GM19467 (cell line): ENCODE data around the gene ACCSL.

Experiments used
- ATAC-seq: cut with Tn5 transposase; IDR thresholded peaks from one replicate; pipeline ENCODE4 v1.9.1; 2021; ENCODE audit warnings: mild to moderate bottlenecking, moderate library complexity; ENCODE audit not compliant: unreplicated experiment

ACCSL gene

GRCh38 chr11:44049832-44050231 is 2.1 kb downstream of the ACCSL start:
- no peak for ATAC-seq

GRCh38 chr11:44051171-44051570 is 3.4 kb downstream of the ACCSL start:
- no peak for ATAC-seq

GRCh38 chr11:44057340-44057739 is 9.6 kb downstream of the ACCSL start:
- ATAC-seq, result no peak

- no peak for ATAC-seq
These were observed 10.5 kb downstream of the ACCSL start for GRCh38 chr11:44058275-44058674.

- no peak for ATAC-seq
These were observed 17.4 kb downstream of the ACCSL start for GRCh38 chr11:44065161-44065661.

GRCh38 chr11:44065841-44066731 is 18.3 kb downstream of the ACCSL start, which contains the start of gene ACCS:
Gene ACCS, plus strand, starts transcription at chr11:44066270. Its CDS starts 1,358 bp downstream, at chr11:44067628.
- peak; percentile 97 for ATAC-seq

- no peak for ATAC-seq
These were observed 19.0 kb downstream of the ACCSL start for GRCh38 chr11:44066732-44067141.

GRCh38 chr11:44067266-44067665 is 19.5 kb downstream of the ACCSL start:
- ATAC-seq, result no peak

- no peak for ATAC-seq
These were observed 20.4 kb downstream of the ACCSL start for GRCh38 chr11:44068180-44068579.

- no peak for ATAC-seq
These were observed 23.4 kb downstream of the ACCSL start for GRCh38 chr11:44071157-44071556.

GRCh38 chr11:44072757-44073658 is 25.2 kb downstream of the ACCSL start:
- no peak for ATAC-seq

- ATAC-seq, result no peak
These were observed 31.0 kb downstream of the ACCSL start for GRCh38 chr11:44078794-44079193.

- no peak for ATAC-seq
These were observed 31.6 kb downstream of the ACCSL start for GRCh38 chr11:44079376-44079775.

- ATAC-seq, result no peak
These were observed 33.2 kb downstream of the ACCSL start for GRCh38 chr11:44080951-44081350.

- no peak for ATAC-seq
These were observed 34.9 kb downstream of the ACCSL start for GRCh38 chr11:44082645-44083044.

GRCh38 chr11:44083433-44083832 is 35.7 kb downstream of the ACCSL start:
- no peak for ATAC-seq

- no peak for ATAC-seq
These were observed 36.1 kb downstream of the ACCSL start for GRCh38 chr11:44083906-44084305.

- no peak for ATAC-seq
These were observed 37.5 kb downstream of the ACCSL start for GRCh38 chr11:44085330-44085729.

- ATAC-seq, result no peak
These were observed 40.6 kb downstream of the ACCSL start for GRCh38 chr11:44088377-44088776.

GRCh38 chr11:44088871-44089270 is 41.1 kb downstream of the ACCSL start:
- ATAC-seq, result no peak

- ATAC-seq, result no peak
These were observed 42.8 kb downstream of the ACCSL start for GRCh38 chr11:44090539-44090938.
